ENCODE measurements around the gene TTF2.

Gene TTF2

DNA sequence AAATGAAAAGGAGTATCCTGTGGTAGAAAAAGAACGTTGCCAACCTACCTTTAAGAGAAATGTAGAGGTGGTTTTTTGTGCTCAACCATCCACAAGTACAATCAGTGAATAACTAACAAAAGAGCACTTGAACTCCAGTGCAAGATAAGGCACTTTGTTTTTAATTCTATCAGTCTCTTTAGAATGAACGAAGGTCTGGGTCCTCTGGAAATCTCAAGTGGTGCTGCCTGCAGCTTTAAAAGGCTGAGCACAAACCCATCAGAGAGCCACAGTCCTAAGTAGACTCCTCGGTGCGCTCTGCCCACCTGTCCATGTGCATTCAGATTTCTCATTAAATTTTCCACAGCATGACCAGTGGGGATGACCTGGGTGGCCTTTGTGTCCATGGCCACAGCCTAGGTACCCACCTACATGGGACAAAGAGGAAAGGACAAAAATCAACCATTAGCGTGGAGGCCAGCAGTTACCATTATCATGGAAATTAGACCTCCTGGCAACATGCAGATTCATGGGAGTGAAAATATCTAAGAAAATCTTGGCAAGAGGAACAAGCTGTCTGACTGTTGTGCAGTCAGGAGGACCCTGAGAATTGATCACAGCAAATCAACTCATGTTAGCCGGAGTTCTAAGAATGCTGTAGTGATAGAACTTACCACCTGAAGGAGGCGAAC lies 52.1 kb downstream of the TTF2 start:
- Histone ChIP-seq H3K79me2 (ENCODE audit: insufficient read depth, low read length) (no peaks in the 10 kb centered on the region), H3K4me2 (ENCODE audit: low read depth, low read length, poor library complexity, severe bottlenecking) (no peak overlapping the region), H3K36me3 (ENCODE audit: low read length) (no peaks in the 10 kb centered on the region), H3K9ac (ENCODE audit: low read length) (no peak overlapping the region), H3K27me3 (ENCODE audit: low read length) (no peaks in the 10 kb centered on the region), H3K4me3 (ENCODE audit: insufficient read depth, low read length, poor library complexity, severe bottlenecking) (no peak overlapping the region), H2AFZ (ENCODE audit: low read depth, low read length, severe bottlenecking) (no peak overlapping the region), H3K27ac (ENCODE audit: low read depth, low read length) (no peak overlapping the region), H3F3A (ENCODE audit: insufficient read depth) (no peaks in the 10 kb centered on the region), H4K20me1 (ENCODE audit: low read depth, low read length) (no peaks in the 10 kb centered on the region), H3K9me3 (ENCODE audit: insufficient read depth, low read length) (no peaks in the 10 kb centered on the region), H3K9me2 (replicated peaks; ENCODE audit: insufficient read depth, low read length) (no peaks in the 10 kb centered on the region)
- TF ChIP-seq, protein P1, sequence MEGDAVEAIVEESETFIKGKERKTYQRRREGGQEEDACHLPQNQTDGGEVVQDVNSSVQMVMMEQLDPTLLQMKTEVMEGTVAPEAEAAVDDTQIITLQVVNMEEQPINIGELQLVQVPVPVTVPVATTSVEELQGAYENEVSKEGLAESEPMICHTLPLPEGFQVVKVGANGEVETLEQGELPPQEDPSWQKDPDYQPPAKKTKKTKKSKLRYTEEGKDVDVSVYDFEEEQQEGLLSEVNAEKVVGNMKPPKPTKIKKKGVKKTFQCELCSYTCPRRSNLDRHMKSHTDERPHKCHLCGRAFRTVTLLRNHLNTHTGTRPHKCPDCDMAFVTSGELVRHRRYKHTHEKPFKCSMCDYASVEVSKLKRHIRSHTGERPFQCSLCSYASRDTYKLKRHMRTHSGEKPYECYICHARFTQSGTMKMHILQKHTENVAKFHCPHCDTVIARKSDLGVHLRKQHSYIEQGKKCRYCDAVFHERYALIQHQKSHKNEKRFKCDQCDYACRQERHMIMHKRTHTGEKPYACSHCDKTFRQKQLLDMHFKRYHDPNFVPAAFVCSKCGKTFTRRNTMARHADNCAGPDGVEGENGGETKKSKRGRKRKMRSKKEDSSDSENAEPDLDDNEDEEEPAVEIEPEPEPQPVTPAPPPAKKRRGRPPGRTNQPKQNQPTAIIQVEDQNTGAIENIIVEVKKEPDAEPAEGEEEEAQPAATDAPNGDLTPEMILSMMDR (IDR thresholded peaks at IDR 0.05; ENCODE audit: insufficient read depth, low read length, poor library complexity, severe bottlenecking) = no peak

DNA sequence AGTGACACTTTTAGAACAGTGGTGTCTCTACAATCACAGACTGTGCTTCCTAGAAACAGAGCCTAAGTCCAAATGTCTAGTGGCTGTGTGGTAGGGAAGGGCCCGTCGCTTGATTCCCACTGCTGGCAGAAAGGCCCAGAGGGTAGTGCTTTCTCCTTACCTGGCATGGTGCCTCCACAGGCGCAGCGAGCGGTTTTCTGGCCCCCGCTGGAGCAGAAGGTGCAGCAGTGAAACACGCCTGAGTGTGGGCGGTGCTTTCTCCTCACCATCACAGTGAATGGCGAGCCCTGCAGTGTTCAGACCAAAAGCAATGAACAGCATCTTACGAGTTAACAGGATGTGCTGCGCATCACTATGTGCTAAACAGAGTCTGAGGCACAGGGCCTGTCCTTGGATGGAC lies 53.1 kb downstream of the TTF2 start:
- Histone ChIP-seq H3K4me3 (ENCODE audit: insufficient read depth, low read length, poor library complexity, severe bottlenecking) (no peak overlapping the region), H4K20me1 (ENCODE audit: low read depth, low read length) (no peaks in the 10 kb centered on the region), H2AFZ (ENCODE audit: low read depth, low read length, severe bottlenecking) (no peak overlapping the region), H3K27ac (ENCODE audit: low read depth, low read length) (no peak overlapping the region), H3K9me3 (ENCODE audit: insufficient read depth, low read length) (no peaks in the 10 kb centered on the region), H3K79me2 (ENCODE audit: insufficient read depth, low read length) (no peaks in the 10 kb centered on the region), H3K27me3 (ENCODE audit: low read length) (no peaks in the 10 kb centered on the region), H3K36me3 (ENCODE audit: low read length) (no peaks in the 10 kb centered on the region), H3F3A (ENCODE audit: insufficient read depth) (no peaks in the 10 kb centered on the region), H3K4me2 (ENCODE audit: low read depth, low read length, poor library complexity, severe bottlenecking) (no peak overlapping the region), H3K9ac (ENCODE audit: low read length) (no peak overlapping the region), H3K9me2 (replicated peaks; ENCODE audit: insufficient read depth, low read length) (no peaks in the 10 kb centered on the region)
- TF ChIP-seq EZH2phosphoT487 (conservative IDR thresholded peaks at IDR 0.05; ENCODE audit: low read length) = no peak
- TF ChIP-seq, protein P1 (IDR thresholded peaks at IDR 0.05; ENCODE audit: insufficient read depth, low read length, poor library complexity, severe bottlenecking) = no peak

DNA sequence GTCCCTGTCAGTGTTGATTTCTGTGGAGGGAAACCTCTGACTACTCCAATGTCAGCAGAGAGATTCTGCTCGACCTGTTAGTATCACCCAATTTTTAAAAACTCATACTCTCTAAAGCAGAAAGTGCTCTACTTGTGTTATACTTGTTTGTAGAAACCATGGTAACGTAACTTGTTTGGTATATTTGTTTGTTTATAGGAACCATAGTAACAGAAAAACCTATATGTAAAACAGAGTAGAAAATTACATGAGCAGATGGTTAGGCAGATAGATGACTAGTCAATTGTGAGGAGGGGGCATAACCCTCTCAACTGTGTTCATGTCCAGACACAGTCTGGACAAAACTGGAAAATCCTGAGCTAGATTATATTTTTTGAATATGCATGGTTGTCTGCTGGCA lies 54.8 kb downstream of the TTF2 start:
- Histone ChIP-seq H3K36me3 (ENCODE audit: low read length) (no peaks in the 10 kb centered on the region), H3K9ac (ENCODE audit: low read length) (no peak overlapping the region), H2AFZ (ENCODE audit: low read depth, low read length, severe bottlenecking) (no peak overlapping the region), H3K4me3 (ENCODE audit: insufficient read depth, low read length, poor library complexity, severe bottlenecking) (no peak overlapping the region), H3K27ac (ENCODE audit: low read depth, low read length) (no peak overlapping the region), H3K27me3 (ENCODE audit: low read length) (no peaks in the 10 kb centered on the region), H3K4me2 (ENCODE audit: low read depth, low read length, poor library complexity, severe bottlenecking) (no peak overlapping the region), H3K9me3 (ENCODE audit: insufficient read depth, low read length) (no peaks in the 10 kb centered on the region), H3K79me2 (ENCODE audit: insufficient read depth, low read length) (no peaks in the 10 kb centered on the region), H3F3A (ENCODE audit: insufficient read depth) (no peaks in the 10 kb centered on the region), H4K20me1 (ENCODE audit: low read depth, low read length) (no peaks in the 10 kb centered on the region), H3K9me2 (replicated peaks; ENCODE audit: insufficient read depth, low read length) (no peaks in the 10 kb centered on the region)
- TF ChIP-seq, protein P1 (IDR thresholded peaks at IDR 0.05; ENCODE audit: insufficient read depth, low read length, poor library complexity, severe bottlenecking) = no peak
- TF ChIP-seq EZH2phosphoT487 (conservative IDR thresholded peaks at IDR 0.05; ENCODE audit: low read length) = no peak
